Stimulated activated CD8-positive, alpha-beta memory T cell treated with anti-CD3 and anti-CD28 coated beads, Interleukin-15, amount 100 ng/mL, for 48 hours (primary cell): Measurements from ENCODE around the gene DBF4B.
A peak's percentile ranks its signal among the peaks of the same experiment; 100 is the strongest.

Source experiments
- DNase-seq, 2 donors: peaks; one replicate each; pipeline ENCODE4 v3.0.0-alpha.2; 2020; ENCODE audit warnings: low read depth in 2 of 2

DBF4B gene

DNA sequence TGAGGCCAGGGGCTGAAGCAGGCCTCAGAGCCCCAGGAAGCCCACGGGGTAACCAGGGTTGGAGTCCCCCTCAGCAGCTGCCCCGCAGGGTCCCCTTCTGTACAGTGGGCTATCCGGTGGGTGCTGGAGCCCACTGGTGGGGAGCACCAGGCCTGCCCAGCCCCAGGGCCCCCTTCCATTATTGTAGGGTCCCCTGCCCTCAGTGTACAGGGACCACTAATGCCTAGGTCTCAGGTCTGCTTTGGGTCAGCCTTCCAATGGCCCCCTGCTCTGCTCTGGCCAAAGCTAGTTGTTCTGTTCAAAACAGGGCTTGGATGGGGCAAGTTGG, 51.4 kb downstream of the DBF4B start:
- DNase-seq = no peak

DNA sequence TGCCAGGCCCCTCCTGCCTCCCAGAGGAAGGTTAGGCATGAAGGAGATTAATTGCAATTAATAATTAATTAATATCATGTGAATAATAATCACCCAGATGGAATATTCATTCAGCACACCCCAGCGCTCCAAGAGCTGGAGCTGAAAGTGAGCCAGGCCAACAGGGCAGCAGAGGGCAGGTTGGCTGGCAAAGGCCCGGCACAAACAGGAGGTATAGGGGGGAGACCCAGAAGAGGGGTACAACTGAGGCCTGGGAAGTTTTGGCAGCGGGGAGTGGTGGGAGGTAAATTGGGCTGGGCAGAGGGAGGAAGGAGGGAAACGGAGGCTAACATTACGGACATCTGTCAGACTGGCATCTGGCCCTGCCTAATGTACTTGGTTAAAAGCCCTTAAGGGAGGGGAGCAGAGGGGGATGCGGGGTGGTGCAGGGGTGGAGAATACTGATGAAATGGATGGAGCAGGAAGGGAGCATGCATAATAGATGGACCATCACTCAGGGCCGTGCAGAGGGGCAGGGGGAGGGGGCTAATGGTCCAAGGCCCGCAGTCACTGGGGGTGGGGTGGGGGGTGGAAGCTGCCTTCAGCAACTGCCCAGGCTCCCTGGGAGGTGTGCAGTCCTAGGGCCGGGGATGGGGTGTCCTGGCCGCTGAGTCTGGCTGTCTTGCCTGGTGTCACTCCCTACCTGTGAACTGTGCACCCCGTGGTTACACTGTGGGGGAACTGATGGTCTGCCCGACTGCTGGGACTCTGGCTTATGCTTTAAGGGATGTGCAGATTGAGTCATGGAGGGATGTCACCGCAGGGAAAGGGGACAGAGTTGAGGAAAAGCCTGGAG, 52.2 kb downstream of the DBF4B start:
- DNase-seq = no peak

DNA sequence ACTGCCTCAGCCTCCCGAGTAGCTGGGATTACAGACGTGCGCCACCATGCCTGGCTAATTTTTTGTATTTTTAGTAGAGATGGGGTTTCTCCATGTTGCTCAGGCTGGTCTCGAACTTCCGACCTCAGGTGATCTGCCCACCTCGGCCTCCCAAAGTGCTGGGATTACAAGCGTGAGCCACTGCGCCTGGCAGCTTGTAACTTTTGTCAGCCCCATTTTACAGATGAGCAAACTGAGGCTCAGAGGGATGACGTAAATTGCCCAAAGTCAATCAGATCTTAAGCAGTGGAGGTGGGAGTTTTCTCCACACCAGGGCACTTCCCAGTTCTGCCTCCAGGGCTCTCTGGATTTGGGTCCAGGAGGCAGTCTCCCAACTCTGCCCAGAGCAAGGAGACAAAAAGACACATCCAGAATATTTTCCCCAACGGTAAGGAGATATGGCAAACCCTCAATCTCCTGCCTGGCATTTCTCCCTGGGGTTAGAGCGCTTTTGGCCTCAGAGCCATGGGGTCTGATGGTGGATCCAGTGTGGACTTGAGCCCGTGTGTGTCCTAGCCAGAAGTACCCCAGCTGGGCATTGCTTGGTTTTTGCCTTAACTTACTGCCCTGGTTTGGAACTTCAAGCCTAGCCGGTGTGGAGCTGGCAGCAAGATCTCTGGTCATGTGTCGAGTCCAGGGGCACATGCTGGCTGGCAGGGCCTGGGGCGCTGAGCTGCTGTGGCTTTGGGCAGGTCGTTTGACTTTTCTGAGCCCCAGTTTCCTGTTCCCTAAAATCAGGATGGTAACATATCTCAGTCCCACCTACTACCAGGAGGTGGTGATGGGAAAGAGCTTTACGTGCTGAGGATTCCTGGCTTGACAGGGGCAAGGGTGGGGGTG, 53.7 kb downstream of the DBF4B start:
- no peak for DNase-seq

DNA sequence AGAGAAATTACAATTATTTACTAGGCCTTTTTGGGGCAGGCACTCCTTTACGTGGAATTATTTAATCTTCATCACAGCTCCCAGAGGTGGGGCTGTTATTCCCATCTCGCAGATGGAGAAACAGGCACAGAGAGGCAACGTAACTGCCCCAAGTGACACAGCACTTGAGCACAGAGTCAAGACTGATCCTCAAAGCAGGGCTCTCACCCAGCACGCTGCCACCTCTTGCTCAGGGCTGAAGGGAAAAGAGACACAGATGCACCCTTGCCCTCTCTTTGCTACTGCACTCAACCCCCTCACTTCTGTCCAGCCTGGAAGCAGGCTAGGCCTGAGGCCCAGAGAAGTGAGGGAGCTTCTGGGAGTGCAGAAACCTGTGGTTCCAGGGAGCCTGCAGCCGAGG, 54.7 kb downstream of the DBF4B start:
- no peak for DNase-seq

DNA sequence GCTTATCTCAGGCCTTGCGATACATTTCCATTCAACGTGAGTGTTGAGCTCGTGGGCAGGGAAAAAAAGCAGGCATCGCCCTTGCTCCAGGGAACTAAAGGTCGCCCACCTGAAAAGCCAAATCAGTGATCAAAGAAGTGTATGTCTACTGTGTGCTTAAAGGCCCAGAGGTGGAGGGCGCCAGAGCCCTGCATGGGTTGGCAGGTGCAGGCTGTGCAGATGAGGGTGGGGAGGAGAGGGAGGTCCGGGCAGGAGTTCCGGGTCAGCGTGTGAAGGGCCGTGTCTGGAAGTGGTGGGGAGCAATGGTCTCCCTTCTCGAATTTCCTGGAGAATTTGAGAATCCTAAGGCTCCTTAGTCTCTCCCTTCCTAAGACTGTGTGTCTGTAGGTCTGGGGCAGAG, 57.5 kb downstream of the DBF4B start:
- no peak for DNase-seq

DNA sequence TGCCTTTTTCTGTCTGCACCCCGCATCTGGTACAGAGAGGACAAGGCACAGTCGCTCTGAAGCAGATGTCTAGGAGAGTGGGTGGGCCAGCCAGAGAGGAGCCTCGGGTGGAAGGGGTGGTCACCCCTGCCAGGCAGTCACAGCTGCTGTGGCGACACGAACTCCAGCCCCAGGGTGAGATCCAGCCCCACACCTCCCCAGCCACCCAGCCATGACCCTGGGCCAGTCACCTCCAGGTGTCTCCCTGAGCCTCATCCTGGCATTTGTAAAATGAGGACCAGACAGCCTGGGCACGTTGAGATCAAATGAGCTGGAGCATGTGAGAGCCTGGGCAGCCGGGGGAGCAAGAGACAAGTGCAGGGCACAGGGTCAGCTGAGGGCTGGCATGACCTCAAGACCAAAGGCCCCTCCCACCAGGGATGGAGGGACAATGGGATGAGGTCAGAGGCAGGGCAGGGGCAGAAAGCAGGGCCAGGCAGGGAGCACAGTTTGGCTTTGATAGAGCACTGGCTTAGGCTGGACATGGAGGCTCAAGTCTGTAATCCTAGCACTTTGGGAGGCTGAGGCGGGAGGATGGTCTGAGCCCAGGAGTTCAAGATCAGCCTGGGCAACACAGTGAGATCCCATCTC, 58.1 kb downstream of the DBF4B start:
- DNase-seq = no peak

DNA sequence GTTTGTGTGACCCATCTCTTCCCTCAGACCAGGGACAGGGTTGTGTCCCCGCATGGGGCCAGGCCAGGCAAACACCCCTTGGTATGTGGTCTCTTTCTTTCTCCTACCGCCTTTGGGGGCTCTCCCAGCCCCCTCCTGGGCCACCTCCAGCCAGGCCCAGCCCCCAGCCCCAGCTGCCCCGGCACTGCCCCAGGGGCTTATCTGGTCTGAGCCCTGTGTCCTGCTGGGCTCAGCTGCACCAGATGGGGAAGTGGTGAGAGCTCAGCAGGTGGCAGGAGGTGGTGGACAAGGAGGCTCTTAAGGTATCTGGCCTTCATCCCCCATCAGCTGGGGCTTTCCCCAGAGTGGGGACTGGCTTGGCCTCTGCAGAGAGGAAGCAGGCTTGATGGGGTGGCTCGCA, 59.0 kb downstream of the DBF4B start:
- DNase-seq = no peak

DNA sequence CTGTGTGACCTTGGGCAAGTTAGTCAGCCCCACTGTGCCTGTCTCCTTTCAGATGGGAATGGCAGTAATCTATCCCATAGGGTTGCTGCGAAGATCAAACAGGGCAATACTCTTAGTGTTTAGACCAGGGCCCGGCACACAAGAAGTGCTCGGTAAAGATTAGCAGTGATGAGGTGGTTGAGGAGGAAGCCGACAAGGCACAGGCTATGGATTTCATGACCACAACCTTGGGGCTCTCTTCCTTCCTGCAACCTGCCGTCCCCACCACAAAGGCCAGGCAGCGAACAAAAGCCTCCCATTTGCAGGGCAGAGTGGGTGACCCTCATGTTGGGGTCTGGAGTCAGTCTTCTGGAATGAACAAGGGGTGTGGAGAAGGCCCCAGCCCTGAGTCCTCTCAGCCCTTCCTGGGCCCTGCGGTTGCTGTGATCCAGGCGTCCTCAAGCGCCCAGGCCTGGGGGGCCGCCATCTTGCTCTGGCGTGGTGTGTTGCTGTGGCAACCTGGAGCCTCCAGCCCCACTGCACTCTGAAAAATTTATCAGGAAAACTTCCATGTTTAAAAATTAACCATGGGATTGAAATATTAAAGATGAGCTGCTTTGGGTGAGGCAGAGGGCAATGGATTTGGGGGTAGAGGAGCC, 60.2 kb downstream of the DBF4B start:
- DNase-seq = no peak

DNA sequence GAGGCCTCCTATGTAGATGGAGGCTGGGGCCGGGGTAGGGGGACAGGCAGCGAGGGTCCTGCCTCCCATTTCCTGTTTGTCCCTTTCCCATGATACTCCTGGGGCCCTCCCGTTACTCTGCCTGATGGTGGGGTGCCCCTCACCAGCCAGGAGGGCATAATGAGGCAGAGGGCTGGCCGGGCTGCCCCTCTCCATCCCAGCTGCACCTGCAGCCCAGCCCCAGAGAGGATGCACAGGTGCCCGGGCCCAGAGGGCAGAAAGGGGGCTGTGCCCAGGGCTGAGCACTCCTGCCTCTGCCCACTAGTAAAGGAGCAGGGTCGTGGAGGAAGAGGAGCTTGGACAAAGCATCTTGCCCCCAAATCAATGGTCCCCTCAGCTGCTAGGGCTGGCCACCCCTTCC, 60.8 kb downstream of the DBF4B start:
- DNase-seq = no peak

DNA sequence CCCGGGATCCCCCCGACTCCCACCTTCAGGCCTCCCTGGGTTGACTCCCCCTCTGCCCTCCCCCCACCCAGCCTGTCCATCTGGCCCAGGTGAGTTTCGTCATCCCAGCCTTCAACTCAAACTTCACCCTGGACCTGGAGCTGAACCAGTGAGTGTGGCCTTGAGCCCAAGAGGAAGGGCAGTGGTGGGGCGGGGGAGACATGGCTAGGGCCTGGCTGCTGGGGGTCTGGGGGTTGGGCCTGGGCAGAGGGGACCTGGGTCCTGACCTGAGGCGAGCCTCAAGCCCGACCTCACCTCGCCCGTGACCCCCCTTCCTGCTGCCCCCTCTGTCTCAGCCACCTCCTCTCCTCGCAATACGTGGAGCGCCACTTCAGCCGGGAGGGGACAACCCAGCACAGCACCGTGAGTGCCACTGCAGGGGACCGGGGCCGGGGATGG, 61.2 kb downstream of the DBF4B start:
- DNase-seq = no peak

DNA sequence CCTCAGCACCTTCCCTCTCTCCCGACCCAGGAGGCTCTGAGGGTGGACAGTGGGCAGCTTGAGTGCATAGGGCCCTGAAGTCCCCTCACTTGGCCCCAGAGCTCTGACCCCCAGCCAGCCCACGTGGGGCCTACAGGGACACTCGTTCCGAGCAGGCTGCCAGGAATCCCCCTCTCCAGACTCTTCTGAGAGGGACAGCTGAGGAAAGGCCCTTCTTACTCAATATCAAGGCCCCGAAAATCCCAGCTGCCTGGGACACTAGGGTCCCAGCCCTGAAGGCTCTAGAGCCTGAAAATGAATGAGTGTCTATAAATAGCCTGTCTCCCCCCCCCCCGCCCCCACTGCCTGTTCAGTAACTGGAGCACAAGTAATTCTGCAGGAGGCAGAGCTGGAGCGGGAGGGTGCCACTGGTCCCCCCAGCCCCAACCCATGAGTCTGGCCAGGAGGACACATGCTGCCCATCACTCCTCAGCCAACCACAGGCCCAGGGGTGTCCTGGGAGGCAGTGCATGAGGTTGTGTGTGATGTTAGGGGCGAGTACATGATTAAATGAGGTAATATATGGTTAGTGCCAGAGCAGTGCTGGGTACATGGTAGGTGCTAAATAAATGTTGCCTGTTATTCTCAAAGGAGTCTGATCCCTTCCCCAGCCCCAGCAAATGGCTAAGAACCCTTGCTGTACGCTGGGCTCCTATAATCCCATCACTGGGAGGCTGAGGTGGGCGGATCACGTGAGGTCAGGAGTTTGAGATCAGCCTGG, 61.9 kb downstream of the DBF4B start:
- no peak for DNase-seq

DNA sequence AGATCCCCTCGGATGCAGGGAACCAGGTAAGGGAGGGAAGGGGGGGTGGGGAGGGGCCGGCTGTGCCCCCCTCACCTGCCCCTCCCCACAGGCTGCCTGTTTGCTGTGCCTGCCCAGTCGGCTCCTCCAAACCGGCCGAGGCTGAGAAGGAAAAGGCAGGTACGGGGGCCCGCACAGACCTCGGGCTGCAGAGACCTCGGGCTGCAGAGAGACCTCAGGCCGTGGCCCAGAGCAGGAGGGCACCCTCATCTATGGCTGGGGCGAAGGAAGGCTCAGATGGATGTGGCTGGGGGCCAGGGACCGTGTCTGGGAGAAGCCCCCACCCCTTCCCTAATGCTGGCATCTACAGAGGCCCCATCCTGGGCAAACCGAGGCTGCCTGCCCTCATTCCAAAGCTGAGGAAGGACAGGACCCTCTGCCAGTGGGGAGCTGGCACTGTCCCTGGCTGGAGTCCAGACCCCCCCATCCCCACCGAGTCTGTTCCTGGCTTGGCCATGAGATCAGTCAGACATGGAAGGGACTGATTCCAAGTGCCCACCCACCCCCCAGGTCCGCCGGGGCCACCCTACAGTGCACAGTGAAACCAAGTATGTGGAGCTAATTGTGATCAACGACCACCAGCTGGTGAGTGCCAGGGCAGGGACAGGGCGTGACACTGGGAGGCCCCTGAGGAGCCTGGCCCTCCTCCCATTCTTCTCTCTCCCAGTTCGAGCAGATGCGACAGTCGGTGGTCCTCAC, 64.0 kb downstream of the DBF4B start:
- no peak for DNase-seq

DNA sequence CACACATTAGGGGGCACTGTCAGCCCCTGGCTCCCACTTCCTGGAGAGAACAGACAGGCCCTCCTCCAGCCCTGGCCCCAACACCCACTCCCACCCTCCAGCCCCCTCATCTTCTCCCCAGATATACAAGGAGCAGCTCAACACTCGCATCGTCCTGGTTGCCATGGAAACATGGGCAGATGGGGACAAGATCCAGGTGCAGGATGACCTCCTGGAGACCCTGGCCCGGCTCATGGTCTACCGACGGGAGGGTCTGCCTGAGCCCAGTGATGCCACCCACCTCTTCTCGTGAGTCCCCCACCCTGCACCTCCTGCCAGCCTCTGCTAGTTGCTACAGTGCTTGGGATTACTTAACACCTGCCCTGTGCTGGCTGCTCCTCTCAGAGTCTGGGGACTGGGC, 64.7 kb downstream of the DBF4B start:
- DNase-seq = no peak

DNA sequence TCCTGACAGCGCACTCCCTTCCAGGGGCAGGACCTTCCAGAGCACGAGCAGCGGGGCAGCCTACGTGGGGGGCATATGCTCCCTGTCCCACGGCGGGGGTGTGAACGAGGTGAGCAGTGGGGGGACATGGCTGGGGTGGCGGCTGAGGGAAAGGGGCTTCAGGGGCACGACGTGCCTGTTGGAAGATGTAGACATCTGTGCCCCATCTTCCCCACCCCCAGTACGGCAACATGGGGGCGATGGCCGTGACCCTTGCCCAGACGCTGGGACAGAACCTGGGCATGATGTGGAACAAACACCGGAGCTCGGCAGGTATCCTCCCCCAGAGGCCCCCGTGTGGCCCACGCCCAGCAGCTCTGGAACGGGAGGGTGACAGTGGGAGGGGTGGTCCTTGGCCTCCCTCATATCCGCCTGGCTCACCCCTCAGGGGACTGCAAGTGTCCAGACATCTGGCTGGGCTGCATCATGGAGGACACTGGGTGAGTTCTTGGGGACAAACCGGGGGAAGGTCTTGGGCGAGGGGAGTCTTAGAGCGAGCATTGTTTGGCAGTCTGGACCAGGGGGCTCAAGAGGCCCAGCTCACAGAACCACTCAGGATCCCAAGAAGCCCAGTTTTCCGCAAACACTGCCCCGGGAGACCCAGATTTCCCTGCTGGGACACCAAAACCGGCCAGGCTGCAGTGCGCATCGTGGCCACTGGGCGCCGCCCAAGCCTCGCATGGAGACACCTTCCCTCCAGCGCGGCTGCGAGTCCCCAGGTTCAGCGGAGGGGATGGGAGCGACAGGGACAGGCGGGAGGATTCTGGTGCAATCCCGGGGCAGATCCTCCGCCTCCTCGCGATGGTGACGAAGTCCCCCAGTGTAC, 66.0 kb downstream of the DBF4B start:
- peak; percentile 71 to 73 for DNase-seq

DNA sequence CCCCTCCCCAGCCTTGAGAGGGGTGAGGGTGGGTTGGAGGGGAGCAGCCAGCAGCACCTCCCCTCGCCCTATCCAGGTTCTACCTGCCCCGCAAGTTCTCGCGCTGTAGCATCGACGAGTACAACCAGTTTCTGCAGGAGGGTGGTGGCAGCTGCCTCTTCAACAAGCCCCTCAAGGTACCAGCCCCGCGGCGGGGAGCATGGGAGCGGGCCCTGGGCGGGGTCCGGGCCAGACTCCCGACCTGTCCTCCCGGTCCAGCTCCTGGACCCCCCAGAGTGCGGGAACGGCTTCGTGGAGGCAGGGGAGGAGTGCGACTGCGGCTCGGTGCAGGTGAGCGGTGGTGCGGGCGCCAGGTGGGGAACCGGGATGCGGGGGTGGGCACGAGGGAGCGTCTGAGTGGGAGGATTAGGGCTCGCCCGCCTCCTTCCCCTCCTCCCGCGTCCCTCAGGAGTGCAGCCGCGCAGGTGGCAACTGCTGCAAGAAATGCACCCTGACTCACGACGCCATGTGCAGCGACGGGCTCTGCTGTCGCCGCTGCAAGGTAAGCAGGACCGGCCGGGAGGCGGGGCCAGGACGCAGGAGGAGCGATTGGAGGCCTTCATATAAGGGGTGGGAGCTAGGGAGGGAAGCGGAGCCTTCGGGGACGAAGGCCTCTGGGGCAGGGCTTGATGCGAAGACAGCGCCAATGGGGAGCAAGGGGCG, 66.8 kb downstream of the DBF4B start:
- peak; percentile 93 to 97 for DNase-seq

DNA sequence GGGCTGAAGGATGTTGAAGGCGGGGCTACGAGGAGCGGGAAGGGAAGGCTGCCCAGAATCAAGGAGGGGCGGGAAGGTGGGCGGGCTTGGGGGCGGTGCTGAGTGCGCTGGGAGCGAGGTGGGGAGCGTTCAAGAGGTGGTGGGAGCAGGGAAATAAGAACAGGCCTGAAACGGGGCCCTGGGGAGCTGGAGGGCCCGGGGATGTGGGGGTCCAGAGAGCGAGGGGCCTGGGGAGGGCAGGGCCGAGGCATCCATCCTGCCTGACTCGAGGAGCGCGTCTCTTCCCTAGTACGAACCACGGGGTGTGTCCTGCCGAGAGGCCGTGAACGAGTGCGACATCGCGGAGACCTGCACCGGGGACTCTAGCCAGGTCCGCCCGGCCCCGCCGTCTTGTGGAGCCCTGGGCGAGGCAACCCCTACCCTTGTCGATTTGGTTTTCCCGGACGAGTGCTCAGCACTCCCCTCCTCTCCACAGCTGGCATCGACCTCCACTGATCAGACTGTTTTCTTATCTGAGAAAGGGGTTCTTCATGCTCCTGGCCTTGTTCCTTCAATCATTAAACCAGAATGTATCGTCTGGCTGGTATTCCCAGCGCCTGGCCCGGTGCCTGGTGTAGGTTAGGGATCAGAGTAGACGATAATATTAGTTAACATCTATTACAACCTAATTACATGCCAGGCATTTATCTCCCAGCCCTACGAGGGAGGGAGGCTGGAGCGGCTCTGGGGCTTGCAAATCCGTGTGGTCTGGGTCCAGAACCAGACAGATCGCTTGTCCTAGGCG, 67.6 kb downstream of the DBF4B start:
- DNase-seq = no peak

DNA sequence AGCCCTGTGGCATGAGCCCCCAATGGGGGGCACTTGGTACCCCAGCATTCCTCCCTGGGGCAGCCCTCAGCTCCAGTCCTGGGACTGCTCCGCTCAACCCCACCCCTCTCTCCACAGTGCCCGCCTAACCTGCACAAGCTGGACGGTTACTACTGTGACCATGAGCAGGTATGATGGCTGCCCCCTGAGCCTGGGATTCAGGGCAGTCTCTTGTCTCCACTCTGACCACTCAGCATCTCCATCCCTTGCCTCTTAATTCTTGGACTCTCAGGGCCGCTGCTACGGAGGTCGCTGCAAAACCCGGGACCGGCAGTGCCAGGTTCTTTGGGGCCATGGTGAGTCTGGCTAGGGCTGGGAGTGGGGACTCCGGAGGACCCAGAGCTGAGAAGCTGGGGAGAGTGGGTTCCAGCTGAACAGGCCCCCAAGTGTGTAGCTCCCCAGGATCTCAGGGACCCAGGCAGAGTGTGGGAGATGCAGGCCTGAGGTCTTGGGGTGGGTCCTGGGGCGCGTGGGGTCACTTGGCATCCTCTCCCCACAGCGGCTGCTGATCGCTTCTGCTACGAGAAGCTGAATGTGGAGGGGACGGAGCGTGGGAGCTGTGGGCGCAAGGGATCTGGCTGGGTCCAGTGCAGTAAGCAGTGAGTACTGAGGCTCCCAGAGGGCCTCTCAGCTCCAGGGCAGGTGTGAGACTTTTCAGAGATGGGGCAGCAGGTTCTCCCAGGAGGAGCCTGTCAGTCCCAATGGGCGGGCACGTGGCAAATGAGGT, 68.3 kb downstream of the DBF4B start:
- DNase-seq = no peak
